K562 (cell line): Measurements from ENCODE around the gene PLEKHG3. TPM values are rescaled to one million over a fixed set of nuclear protein-coding genes. Genes with fewer than 3 reads are reported as not detected.

ENCODE experiments used
- ATAC-seq: fragments of 200-7000 bp; cut with Tn5 transposase; 3 replicates; pipeline ENCODE4 v1.9.1; 2020; ENCODE audit warnings: moderate library complexity
- BruUV-seq: library from RNA; stranded (reverse); fragments of 400-500 nt; replicated peaks from 2 replicates; lab custom pipeline; 2021; lab: Mats Ljungman, UMichigan
- CTCF ChIA-PET: fragments of 300-600 bp; formaldehyde crosslinking; extraction: SDS; loops from one replicate; lab custom pipeline; 2021; ENCODE audit warnings: low intra/inter-chr PET ratio; lab: Yijun Ruan, JAX
- POLR2A ChIA-PET: fragments of 300-600, 350-650 bp; sonication (Branson Sonifier 250); formaldehyde crosslinking; extraction: SDS; loops from one replicate; lab custom pipeline; 2021; ENCODE audit warnings: antibody characterized with exemption, inconsistent platforms; lab: Yijun Ruan, JAX
- DNase-seq, 4 experiments: peaks; one replicate each; pipeline versions ENCODE4 v3.0.0 to v3.0.0-alpha.2; 2011 to 2018; ENCODE audit warnings: low spot score in 3 of 4, mixed read lengths in 3 of 4; ENCODE audit errors: extremely low read depth in 1 of 4
- FAIRE-seq: peaks from 2 replicates; lab custom pipeline; 2011; peaks lifted over from hg19 to GRCh38; lab: Jason Lieb, UNC
- H2AFZ ChIP-seq: 2 replicates; pipeline ENCODE4 v1.6.0; 2011; ENCODE audit warnings: low read depth, low read length, control low read depth, inconsistent platforms
- H3K27ac ChIP-seq: fragments of 200-600 bp; 3 replicates; pipeline ENCODE4 v1.8.0; 2011; ENCODE audit warnings: low read depth, mild to moderate bottlenecking, control low read depth, inconsistent platforms, low read length, moderate library complexity, mixed read lengths; ENCODE audit errors: extremely low read depth
- H3K27me3 ChIP-seq, 2 experiments: fragments of 300-600 bp in 1 of 2; 2 replicates in 1 of 2; 3 replicates in 1 of 2; pipeline versions ENCODE4 v1.6.0 to v1.8.0; 2011; ENCODE audit warnings: inconsistent platforms in 2 of 2, low read length in 2 of 2, mild to moderate bottlenecking in 1 of 2, mixed read lengths in 1 of 2, moderate library complexity in 1 of 2; ENCODE audit not compliant: control insufficient read depth in 2 of 2, insufficient read depth in 2 of 2
- H3K36me3 ChIP-seq: fragments of 300-600 bp; 3 replicates; pipeline ENCODE4 v1.8.0; 2011; ENCODE audit warnings: mild to moderate bottlenecking, low read length, inconsistent platforms; ENCODE audit not compliant: control insufficient read depth, insufficient read depth
- H3K4me1 ChIP-seq, 2 experiments: fragments of 200-600 bp in 1 of 2; replicated peaks in 1 of 2; 2 replicates in 1 of 2; 3 replicates in 1 of 2; pipeline versions ENCODE4 v1.5.1 to v1.8.0; 2011; ENCODE audit warnings: inconsistent platforms in 2 of 2, low read length in 2 of 2, mild to moderate bottlenecking in 1 of 2, mixed read lengths in 1 of 2, moderate library complexity in 1 of 2; ENCODE audit not compliant: control insufficient read depth in 2 of 2, insufficient read depth in 2 of 2
- H3K4me2 ChIP-seq: 2 replicates; pipeline ENCODE4 v1.6.1; 2011; ENCODE audit warnings: low read length, control low read depth, inconsistent platforms, mixed read lengths; ENCODE audit not compliant: insufficient read depth
- H3K4me3 ChIP-seq: fragments of 200-600 bp; sonication (generic), shearing (Covaris generic); 2 replicates; pipeline ENCODE4 v1.5.1; 2016; ENCODE audit warnings: control low read depth, inconsistent platforms
- H3K79me2 ChIP-seq: fragments of 200-600 bp; 3 replicates; pipeline ENCODE4 v1.8.0; 2011; ENCODE audit warnings: low read length, inconsistent platforms; ENCODE audit not compliant: control insufficient read depth, insufficient read depth
- H3K9ac ChIP-seq, 2 experiments: 2 replicates each; pipeline versions ENCODE4 v1.6.0 to v1.6.1; 2011; ENCODE audit warnings: low read depth in 2 of 2, low read length in 2 of 2, control low read depth in 1 of 2, inconsistent platforms in 1 of 2, mild to moderate bottlenecking in 1 of 2, mixed read lengths in 1 of 2; ENCODE audit not compliant: insufficient read depth in 1 of 2
- H3K9me1 ChIP-seq: one replicate; pipeline ENCODE4 v1.6.0; 2011; ENCODE audit warnings: inconsistent platforms, mild to moderate bottlenecking, low read length, moderate library complexity; ENCODE audit not compliant: control insufficient read depth, insufficient read depth
- H3K9me3 ChIP-seq: replicated peaks from 2 replicates; pipeline ENCODE4 v1.5.1; 2011; ENCODE audit warnings: low read depth, low read length, inconsistent platforms; ENCODE audit not compliant: control insufficient read depth, insufficient read depth
- H4K20me1 ChIP-seq: replicated peaks from 2 replicates; pipeline ENCODE4 v1.6.1; 2011; ENCODE audit warnings: low read length, inconsistent platforms, mixed read lengths; ENCODE audit not compliant: control insufficient read depth, insufficient read depth
- CBX2 ChIP-seq: fragments of 200-600 bp; sonication (generic); IDR thresholded peaks from one replicate; pipeline ENCODE4 v1.6.1; 2012; ENCODE audit warnings: mild to moderate bottlenecking, low read length, inconsistent platforms; ENCODE audit not compliant: insufficient read depth, poor library complexity, severe bottlenecking
- DDX20 ChIP-seq: fragments of 450-650 bp; IDR thresholded peaks from 2 replicates; pipeline ENCODE4 v1.6.1; 2016; ENCODE audit warnings: missing genetic modification characterization, low read depth, mild to moderate bottlenecking, missing compliant biosample characterization, moderate library complexity
- GATA2 ChIP-seq: sonication (generic); formaldehyde crosslinking; IDR thresholded peaks from 2 replicates; pipeline ENCODE4 v1.4.0; 2020; ENCODE audit warnings: mild to moderate bottlenecking, missing genetic modification reagents
- HOXB6 ChIP-seq: fragments of 250-450 bp; sonication (Bioruptor Pico); IDR thresholded peaks from 2 replicates; pipeline ENCODE4 v1.5.1; 2022; ENCODE audit warnings: mild to moderate bottlenecking, borderline replicate concordance
- KLF16 ChIP-seq: IDR thresholded peaks from 2 replicates; pipeline ENCODE4 v1.6.1; 2016; ENCODE audit warnings: antibody characterized with exemption
- SIN3A ChIP-seq, 2 experiments: fragments of 150-350 bp in 1 of 2; IDR thresholded peaks; 2 replicates each; pipeline ENCODE4 v1.6.1; 2011 to 2016; ENCODE audit warnings: borderline replicate concordance in 2 of 2, low read depth in 2 of 2, low read length in 2 of 2, mild to moderate bottlenecking in 2 of 2, moderate library complexity in 2 of 2; ENCODE audit not compliant: control insufficient read depth in 1 of 2
- SUPT5H ChIP-seq: fragments of 450-650 bp; IDR thresholded peaks from 2 replicates; pipeline ENCODE4 v1.6.1; 2016
- TCF3 ChIP-seq: sonication (generic); formaldehyde crosslinking; IDR thresholded peaks from 2 replicates; pipeline ENCODE4 v1.4.0; 2020; ENCODE audit warnings: mild to moderate bottlenecking, missing genetic modification reagents
- WGBS: fragments of 100-300 bp; shearing (Covaris generic); methylation state at CpG from one replicate; pipeline ENCODE4 v1.1.6; 2016; ENCODE audit warnings: low coverage, mixed read lengths; ENCODE audit not compliant: insufficient coverage; ENCODE audit errors: missing lambda C conversion rate; 5-methylcytosine and 5-hydroxymethylcytosine counted together
- in situ Hi-C: fragments of 300-500 bp; cut with MboI; formaldehyde crosslinking; loops from 4 replicates; pipeline ENCODE4 v1.15.0; 2018; ENCODE audit warnings: inconsistent platforms, mixed read lengths
- intact Hi-C: fragments of 100-400 bp; cut with micrococcal nuclease; formaldehyde crosslinking; loops from 2 replicates; pipeline ENCODE4 v1.14.2; 2022
- polyA plus RNA-seq, 8 experiments: library from polyadenylated mRNA; depleted of rRNA in 4 of 8; stranded (reverse) in 5 of 8; unstranded in 3 of 8; fragments of >200 nt; fragmentation: Nextera tagmentation in 2 of 8; fragmentation: Illumina TruSeq in 1 of 8; extraction: Ambion mirVana in 2 of 8; extraction: Trizol in 1 of 8; gene quantifications; 2 replicates each; pipeline versions ENCODE4 v1.2.1 to v1.2.3, GENCODE V29; 2011 to 2014; ENCODE audit warnings: inconsistent platforms in 1 of 8, missing spikeins in 1 of 8
- total RNA-seq, 7 experiments: library from RNA; depleted of rRNA in 6 of 7; stranded (reverse); fragments of >200 nt in 6 of 7; fragmentation: Illumina TruSeq in 2 of 7; extraction: Trizol in 2 of 7; gene quantifications; 2 replicates each; pipeline versions ENCODE4 v1.2.1 to v1.2.3, GENCODE V29; 2011 to 2021; ENCODE audit warnings: low replicate concordance in 1 of 7
- TF ChIP-seq, protein P1 (sequence below), 2 experiments: fragments of 450-650 bp in 1 of 2; sonication (generic) in 1 of 2; formaldehyde crosslinking in 1 of 2; IDR thresholded peaks; 2 replicates each; pipeline versions ENCODE4 v1.7.1 to v1.9.0; 2016 to 2022; ENCODE audit warnings: inconsistent platforms in 1 of 2, mild to moderate bottlenecking in 1 of 2, missing genetic modification reagents in 1 of 2

PLEKHG3 gene
- total and polyA plus RNA-seq, 9 of the 15 experiments (the other 6 are each of a cell fraction or from before 2014, with no cell fraction given): 0.04 to 0.16 TPM; not detected in 7

DNA sequence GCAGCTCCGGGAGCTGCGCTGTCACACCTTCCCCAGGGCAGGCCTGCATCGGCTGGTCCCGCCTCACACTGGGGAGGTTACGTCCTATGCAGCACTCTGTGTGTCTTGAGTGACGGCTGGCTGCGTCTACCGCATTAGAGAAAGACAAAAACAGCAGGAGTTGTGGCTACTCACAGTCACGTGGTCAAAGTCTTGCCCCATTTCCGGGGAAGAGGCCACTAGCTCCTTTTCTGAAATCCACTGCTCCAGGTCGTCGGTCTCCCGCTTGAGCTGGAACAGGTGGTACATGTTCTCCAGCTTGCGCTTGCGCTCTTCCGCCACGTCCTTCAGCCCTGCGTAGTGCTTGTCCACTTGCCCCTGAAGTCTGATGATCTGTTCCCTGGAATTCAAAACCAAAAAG lies 68.8 kb downstream of the PLEKHG3 start:
- intact Hi-C loops: no loop called here
- no peak for FAIRE-seq

More for the DNA sequence above, 68.8 kb downstream of the PLEKHG3 start:
- Histone ChIP-seq H3K4me3 (no peak overlapping the region), H3K79me2 (no peaks in the 10 kb centered on the region), H4K20me1 (no peaks in the 10 kb centered on the region), H3K27ac (no peak overlapping the region), H3K9ac (no peak overlapping the region), H3K4me2 (no peak overlapping the region), H3K4me1 (peaks cover 0 to 7% of the 10 kb centered on the region in 2 experiments; a peak in 2 of 5 replicates), H3K9me1 (no peaks in the 10 kb centered on the region), H3K9me3 (no peaks in the 10 kb centered on the region), H3K36me3 (peaks cover 81% of the 10 kb centered on the region; the same call in 2 of the 3 replicates), H2AFZ (no peak overlapping the region), H3K27me3 (no peaks in the 10 kb centered on the region)
- in situ Hi-C loops: no loop called here
- ChIA-PET POLR2A (interaction anchor here (0.6 to 2.0 kb wide), 4 partner anchors 8 to 11 kb away, joined by 3 to 16 read pairs (median 4); no protein-coding TSS in a partner anchor), CTCF (no interaction called here)
- WGBS: 97% methylated on average over 14 of the region's 18 CpGs
- DNase-seq (no peak), ATAC-seq (no peak)
- no peak for TF ChIP-seq DDX20 (tag)
- TF ChIP-seq SUPT5H: no peak
- no peak for TF ChIP-seq CBX2
- TF ChIP-seq HOXB6 (CRISPR knock-in tag): no peak
- no peak for TF ChIP-seq GATA2
- no peak for TF ChIP-seq SIN3A (IDR thresholded peaks at IDR 0.05; ENCODE audit: borderline replicate concordance in 2 of 2, control insufficient read depth in 1 of 2, low read depth in 2 of 2, low read length in 2 of 2)
- no peak for TF ChIP-seq TCF3 (CRISPR knock-in tag)
- TF ChIP-seq, protein P1, sequence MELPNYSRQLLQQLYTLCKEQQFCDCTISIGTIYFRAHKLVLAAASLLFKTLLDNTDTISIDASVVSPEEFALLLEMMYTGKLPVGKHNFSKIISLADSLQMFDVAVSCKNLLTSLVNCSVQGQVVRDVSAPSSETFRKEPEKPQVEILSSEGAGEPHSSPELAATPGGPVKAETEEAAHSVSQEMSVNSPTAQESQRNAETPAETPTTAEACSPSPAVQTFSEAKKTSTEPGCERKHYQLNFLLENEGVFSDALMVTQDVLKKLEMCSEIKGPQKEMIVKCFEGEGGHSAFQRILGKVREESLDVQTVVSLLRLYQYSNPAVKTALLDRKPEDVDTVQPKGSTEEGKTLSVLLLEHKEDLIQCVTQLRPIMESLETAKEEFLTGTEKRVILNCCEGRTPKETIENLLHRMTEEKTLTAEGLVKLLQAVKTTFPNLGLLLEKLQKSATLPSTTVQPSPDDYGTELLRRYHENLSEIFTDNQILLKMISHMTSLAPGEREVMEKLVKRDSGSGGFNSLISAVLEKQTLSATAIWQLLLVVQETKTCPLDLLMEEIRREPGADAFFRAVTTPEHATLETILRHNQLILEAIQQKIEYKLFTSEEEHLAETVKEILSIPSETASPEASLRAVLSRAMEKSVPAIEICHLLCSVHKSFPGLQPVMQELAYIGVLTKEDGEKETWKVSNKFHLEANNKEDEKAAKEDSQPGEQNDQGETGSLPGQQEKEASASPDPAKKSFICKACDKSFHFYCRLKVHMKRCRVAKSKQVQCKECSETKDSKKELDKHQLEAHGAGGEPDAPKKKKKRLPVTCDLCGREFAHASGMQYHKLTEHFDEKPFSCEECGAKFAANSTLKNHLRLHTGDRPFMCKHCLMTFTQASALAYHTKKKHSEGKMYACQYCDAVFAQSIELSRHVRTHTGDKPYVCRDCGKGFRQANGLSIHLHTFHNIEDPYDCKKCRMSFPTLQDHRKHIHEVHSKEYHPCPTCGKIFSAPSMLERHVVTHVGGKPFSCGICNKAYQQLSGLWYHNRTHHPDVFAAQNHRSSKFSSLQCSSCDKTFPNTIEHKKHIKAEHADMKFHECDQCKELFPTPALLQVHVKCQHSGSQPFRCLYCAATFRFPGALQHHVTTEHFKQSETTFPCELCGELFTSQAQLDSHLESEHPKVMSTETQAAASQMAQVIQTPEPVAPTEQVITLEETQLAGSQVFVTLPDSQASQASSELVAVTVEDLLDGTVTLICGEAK (IDR thresholded peaks at IDR 0.05): no peak
- TF ChIP-seq, protein P1 (CRISPR knock-in tag; IDR thresholded peaks at IDR 0.05): no peak
- no peak for TF ChIP-seq KLF16
- TSS peak; percentile 29 for BruUV-seq
